Stimulated activated CD8-positive, alpha-beta memory T cell treated with anti-CD3 and anti-CD28 coated beads, Interleukin-4, amount 100 ng/mL, for 1 hour (primary cell): ENCODE measurements around the gene HS3ST5.
"Not testable (repeated sequence)": the region's sequence is repeated elsewhere in the genome, so short reads cannot be mapped to it uniquely, and the experiment has no call there.

Experiments used
- DNase-seq, 2 donors: peaks; one replicate each; pipeline ENCODE4 v3.0.0-alpha.2; 2020; ENCODE audit warnings: low read depth in 2 of 2, low spot score in 1 of 2

Gene HS3ST5

DNA sequence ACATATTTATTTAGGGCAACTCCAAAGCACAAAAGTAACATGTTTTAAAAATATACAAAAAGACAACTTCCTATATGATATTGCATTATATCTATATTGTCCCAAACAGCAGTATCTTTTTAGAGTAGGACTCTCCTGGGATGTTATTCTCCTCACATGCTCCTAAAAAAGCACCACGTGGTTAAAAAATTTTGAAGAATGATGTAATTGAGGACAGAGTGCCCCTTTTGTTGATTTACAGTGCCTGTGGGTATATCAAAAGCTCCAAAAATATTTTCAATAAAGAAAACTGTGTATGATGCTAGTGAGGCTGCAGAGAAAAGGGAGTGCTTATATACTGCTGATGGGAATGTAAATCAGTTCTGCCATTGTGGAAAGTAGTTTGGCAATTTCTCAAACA, 241.6 kb downstream of the HS3ST5 start:
- DNase-seq: no peak

DNA sequence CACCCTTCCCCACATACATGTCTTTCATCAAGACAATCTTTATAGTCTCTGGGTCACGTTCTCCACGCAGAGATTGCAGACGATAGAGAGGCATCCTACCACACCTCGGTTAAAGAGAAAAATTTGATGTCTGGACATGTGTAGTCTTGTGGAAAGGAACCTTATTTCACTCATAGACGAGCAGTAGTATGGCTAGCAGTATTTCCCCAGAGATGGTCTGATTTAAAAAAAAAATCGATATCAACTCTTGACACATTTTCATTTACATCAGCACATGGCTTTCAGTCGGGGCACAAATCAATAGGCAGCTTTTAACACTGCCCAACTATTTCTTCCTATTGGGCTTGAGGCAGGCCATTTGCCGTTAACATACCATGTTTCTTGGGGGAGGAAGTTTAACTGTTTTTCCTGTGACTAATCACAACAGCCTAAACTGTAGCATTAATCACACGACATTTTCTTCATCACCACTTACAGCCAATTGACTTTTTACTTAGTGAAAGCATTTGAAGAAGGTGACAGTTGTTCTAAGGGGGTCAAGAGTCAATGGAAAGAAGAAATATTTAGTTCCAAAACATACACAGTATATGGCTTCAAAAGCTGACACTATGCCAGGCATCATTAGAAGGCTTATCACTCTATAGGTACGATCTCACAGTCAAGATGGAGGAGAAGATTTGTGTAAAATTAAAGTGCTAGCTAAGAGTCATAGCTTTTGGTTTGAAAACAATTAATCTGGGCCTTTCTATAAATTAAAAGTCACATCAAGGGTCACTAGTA, 242.4 kb downstream of the HS3ST5 start:
- no peak for DNase-seq

DNA sequence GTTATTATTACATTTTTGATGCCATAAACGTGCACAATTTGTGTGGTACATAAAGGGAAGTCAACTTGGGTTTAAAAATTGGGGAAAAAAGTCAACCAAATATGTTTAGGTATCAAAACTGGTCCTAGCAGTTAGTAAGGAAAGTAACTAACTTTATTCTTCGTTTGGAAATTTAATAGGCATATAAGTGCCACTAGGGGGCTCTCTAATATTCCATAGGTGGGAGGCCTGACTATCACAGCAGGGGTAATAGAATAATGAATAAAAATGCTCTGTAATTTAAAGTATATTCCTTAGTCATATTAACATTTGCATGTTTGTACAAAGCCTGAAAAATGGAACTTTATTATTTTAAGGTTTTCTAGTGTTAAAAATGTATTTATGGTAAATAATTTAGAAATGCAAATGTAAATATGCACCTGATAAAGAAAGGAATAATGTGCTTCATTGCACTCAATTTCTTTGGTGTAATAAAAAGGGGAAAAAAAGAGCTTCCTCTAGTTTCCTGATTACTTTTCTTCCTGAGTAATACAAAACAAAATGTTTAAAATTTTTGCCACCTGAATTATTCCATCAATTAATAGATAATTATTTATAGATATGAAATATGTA, 246.2 kb downstream of the HS3ST5 start:
- DNase-seq: no peak

DNA sequence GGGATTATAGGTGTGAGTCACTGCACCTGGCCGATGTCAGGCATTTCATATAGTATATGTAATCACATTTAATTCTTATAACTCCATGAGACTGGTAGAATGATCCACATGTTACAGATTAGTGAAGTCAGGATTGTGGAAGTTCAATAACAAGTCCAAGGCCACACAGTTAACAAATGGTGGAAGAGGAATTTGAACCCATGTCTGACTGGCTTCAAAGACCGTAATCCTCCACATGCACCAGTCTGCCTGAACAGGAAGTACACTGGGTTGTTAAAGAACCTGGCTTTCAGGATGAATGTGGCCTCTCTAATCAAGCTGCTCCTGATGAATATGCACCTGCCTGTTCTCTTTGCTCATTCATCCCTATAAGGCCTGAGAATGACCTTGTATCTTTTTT, 249.9 kb downstream of the HS3ST5 start:
- no peak for DNase-seq

- no peak for DNase-seq
Observed at GRCh38 chr6:114090626-114091025, 252.2 kb downstream of the HS3ST5 start.

DNA sequence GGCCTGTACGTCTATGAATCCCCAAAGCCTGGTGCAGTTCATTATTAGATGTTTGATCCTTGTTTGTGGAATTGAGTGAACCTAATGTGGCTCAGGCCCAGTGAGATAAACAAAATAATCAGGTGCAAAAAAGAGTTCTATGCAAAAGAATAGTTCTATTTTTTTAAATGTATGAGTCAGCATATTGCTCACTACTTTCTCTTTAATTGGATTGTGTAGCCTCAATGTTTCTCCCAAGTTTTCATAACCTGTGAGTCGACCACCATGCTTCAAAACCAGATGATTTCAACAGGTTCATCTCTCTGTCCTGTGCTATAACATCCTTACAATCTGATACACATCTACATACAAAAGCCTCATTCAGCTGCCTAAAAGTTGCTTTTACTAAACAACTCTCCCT, 255.3 kb downstream of the HS3ST5 start:
- DNase-seq: no peak

- no peak for DNase-seq
Observed at GRCh38 chr6:114085211-114085610, 257.6 kb downstream of the HS3ST5 start.

- no peak for DNase-seq
Observed at GRCh38 chr6:114084327-114084890, 258.4 kb downstream of the HS3ST5 start.

- DNase-seq: no peak
Observed at GRCh38 chr6:114083251-114083650, 259.6 kb downstream of the HS3ST5 start.

DNA sequence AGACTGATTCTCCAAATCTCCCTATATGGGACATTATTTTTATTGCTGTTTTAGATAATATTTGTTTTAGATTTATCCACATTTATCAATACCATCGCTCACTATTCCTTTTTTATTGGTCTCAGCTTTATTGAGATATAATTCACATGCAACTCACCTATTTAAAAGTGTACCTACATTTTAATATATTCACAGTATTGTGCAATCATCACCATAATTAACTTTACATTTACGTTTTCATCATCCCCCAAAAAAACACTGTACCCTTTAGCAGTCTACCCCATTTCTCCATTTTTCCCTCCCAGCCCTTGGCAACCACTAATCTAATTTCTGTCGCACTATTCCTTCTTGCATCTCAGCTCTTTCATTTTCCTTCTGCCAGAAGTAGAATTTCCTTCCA, 261.1 kb downstream of the HS3ST5 start:
- no peak for DNase-seq

DNA sequence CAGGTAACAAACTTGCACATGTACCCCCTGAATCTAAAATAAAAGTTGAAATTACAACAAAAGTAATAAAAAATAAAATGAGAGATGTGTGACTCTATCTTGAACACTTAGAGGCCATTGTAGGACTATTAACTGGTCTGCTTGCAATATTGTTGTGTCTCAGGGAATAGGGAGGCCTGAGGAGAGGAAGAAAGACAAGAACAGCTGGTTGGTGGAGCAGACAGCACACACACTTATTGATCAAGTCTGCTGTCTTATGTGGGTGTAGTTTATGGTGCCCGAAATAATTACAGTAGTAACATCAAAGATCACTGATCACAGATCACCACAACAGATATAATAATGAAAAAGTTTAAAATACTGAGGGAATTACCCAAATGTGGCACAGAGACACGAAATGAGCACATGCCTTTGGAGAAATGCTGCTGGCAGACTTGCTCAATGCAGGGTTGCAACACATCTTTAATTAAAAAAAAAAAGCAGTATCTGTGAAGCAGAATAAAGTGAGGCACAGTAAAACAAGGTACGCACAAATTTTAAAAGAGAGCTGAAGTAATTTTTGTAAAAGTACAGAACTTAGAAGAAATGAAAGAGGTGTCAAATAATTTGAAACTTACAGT, 261.8 kb downstream of the HS3ST5 start:
- no peak for DNase-seq

GRCh38 chr6:114080410-114080809, 262.4 kb downstream of the HS3ST5 start:
- not testable (repeated sequence) for DNase-seq

GRCh38 chr6:114075777-114076176, 267.0 kb downstream of the HS3ST5 start:
- no peak for DNase-seq

- no peak for DNase-seq
Observed at GRCh38 chr6:114075300-114075699, 267.5 kb downstream of the HS3ST5 start.

GRCh38 chr6:114068771-114069170, 274.1 kb downstream of the HS3ST5 start:
- DNase-seq: no peak

DNA sequence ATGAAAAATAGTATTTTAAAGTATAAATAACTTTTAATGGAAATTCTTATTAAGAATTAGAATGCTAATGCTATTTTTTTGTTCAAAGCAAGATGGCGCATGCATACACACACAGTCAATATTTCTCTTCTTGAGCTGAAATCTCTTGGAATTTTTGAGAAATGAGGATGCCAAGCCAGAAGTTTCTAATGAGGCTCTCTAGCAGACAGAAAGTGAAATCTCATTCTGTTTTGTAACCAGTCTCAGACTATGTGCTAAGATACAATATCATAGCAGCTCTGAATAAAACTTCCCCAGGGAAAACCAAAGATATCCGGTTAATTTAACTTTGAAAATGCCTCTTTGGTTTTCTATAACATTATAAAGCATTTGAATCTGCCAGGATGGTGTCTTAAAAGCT, 274.7 kb downstream of the HS3ST5 start:
- DNase-seq: no peak

DNA sequence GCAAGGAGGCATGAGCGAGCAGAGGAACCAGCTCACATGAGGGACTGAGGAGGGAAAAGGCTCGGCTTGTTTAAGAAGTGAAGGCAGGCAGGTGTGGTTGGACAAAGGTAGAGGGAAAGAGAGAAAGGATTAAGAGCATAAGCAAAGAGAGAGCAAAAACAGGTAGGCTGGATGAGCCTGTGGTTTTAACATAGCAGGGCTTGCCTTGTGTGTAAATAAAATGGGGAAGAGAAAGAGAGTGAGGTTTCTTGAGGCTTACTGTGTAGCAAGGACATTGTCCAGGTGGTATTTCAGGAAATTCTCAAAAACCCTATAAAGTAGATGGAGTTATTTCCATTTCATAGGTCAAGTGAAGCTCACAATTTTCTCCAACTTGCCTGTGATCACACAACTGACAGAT, 278.0 kb downstream of the HS3ST5 start:
- DNase-seq: no peak

DNA sequence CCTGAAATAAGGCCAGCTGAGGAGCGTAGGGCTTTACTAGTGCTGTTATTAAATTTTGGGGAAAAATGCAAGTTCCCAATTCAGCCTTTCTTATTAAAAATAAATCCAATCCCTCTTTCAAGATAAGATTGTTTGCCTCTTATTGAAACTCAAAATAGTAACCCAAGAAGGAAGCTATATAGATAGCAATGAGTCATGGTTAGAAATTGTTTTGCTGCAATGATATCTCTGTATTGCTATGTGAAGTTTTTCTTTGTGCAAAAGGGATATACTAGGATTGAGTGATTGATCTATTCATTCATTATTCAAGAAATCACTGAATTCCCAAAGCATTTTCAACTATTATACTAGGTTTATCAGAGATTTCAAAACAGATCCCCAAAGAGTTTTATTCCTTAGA, 278.9 kb downstream of the HS3ST5 start:
- DNase-seq: no peak

- no peak for DNase-seq
Observed at GRCh38 chr6:114062199-114062598, 280.6 kb downstream of the HS3ST5 start.

GRCh38 chr6:114061741-114062140, 281.1 kb downstream of the HS3ST5 start:
- DNase-seq: no peak

DNA sequence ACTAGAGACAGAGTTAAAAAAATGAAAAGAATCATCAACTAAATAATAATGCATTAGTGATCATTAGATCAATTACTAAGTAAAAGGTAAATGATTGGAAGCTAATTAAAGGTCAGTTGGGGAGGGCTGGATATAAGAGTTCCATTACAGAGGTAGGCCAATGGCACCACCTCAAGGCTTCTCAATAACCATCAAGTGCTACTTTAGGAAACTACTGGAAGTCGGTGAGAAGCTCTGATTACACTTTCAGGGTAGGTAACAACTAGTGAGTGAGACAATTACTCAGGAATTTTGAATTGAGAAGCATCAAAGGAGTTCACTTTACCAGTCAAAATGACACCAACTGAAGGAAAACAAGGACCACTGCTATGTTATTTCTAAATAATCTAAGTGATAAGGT, 281.7 kb downstream of the HS3ST5 start:
- no peak for DNase-seq

GRCh38 chr6:114058435-114058834, 284.4 kb downstream of the HS3ST5 start:
- no peak for DNase-seq
